ENCODE data around the gene DHX32.

GRCh38 chr10:125811251-125811650, 69.8 kb downstream of the DHX32 start:
- TF ChIP-seq POLR2A (IDR thresholded peaks at IDR 0.05; ENCODE audit: low read depth, low read length), result no peak
- TF ChIP-seq POLR2AphosphoS5 (IDR thresholded peaks at IDR 0.05; ENCODE audit: low read depth, low read length), result no peak
- no peak for TF ChIP-seq POU2F2 (IDR thresholded peaks at IDR 0.05; ENCODE audit: low read depth, low read length)
- no peak for TF ChIP-seq SPI1 (IDR thresholded peaks at IDR 0.05; ENCODE audit: low read depth, low read length)
- TF ChIP-seq PAX5 (IDR thresholded peaks at IDR 0.05; ENCODE audit: insufficient read depth, low read length, severe bottlenecking), result no peak

Data from GM12891 (cell line).